Retinal pigment epithelial cell (primary cell): ENCODE data around the gene BPI.
"Not testable (repeated sequence)": the region's sequence is repeated elsewhere in the genome, so short reads cannot be mapped to it uniquely, and the experiment has no call there.

Source experiments
- DNase-seq: peaks from one replicate; pipeline ENCODE4 v3.0.0-alpha.2; 2010; ENCODE audit warnings: low read depth
- H3K4me3 ChIP-seq: 2 replicates; pipeline ENCODE4 v1.5.1; 2011; ENCODE audit warnings: mild to moderate bottlenecking, low read length, control low read depth, moderate library complexity
- CTCF ChIP-seq: conservative IDR thresholded peaks from 2 replicates; pipeline ENCODE4 v1.5.1; 2011; ENCODE audit warnings: low read depth, low read length, control low read depth, inconsistent platforms

BPI gene

DNA sequence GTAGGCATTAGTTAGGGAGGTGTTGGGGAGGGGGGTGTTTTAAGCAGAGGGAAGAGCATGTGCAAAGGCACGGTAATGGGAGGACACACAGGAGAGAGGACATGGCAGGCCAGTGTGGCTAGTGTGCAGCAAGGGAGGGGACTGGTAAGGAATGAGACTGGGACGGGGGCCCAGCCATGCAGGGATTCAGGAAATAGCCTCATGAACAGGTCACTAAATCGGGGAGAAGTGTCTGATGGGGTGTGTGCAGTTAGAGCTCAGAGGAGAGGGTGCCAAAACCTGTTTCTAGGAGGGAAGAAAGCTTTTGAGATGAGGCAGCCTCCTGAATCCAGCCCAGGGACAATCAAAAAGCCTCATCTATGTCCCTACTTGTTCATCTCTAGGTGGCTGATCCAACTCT is 7.5 kb downstream of the BPI start:
- H3K4me3 ChIP-seq: no peak overlapping the region
- TF ChIP-seq CTCF: no peak
- DNase-seq: no peak

- no peak overlapping the region for H3K4me3 ChIP-seq
- TF ChIP-seq CTCF: no peak
- no peak for DNase-seq
These were observed 9.7 kb downstream of the BPI start for GRCh38 chr20:38313676-38314075.

- not testable (repeated sequence) for DNase-seq, H3K4me3 ChIP-seq
These were observed 10.4 kb downstream of the BPI start for GRCh38 chr20:38314350-38314749.

- no peak for TF ChIP-seq CTCF
- H3K4me3 ChIP-seq: no peak overlapping the region
- DNase-seq: no peak
These were observed 11.5 kb downstream of the BPI start for GRCh38 chr20:38315290-38315966.

GRCh38 chr20:38316341-38316740 is 12.4 kb downstream of the BPI start:
- TF ChIP-seq CTCF: no peak
- DNase-seq: no peak
- H3K4me3 ChIP-seq: no peak overlapping the region

DNA sequence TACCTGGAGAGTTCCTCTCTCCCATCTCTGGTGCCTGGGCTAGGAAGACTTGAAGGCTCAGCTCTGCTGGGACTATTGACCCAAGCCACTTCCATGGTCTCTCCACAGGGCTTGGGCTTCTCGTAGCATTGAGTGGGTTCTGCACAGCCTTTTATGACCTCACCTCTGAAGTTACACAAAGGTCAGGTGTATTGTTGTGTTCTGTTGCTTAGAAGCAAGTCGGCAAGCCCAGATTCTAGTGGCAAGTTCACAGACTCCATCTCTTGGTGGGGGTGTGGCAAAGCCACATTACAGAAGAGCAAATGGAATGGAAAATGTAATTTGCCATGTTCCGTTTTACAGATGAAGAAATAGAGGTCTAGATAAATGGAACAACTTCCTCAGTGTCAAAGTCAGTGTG is 13.5 kb downstream of the BPI start:
- no peak for DNase-seq
- no peak for TF ChIP-seq CTCF
- H3K4me3 ChIP-seq: no peak overlapping the region

DNA sequence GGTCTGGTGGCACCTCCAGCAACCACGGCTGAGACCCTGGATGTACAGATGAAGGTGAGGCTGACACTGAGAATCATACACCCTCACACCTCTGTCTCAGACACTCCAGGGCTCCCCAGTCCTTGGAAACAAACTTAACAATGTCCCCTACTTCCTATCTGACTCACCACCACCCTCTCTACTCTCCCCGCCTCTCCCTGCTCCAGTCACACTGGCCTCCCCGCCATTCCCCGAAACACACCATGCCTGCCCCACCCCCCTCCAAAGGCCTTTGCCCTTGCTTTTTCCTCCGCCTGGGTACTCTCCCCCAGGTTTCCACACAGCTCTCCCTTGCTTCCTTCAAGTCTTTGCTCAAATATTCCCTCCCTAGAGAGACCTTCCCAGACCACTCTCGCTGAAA is 16.3 kb downstream of the BPI start:
- TF ChIP-seq CTCF: no peak
- DNase-seq: no peak
- H3K4me3 ChIP-seq: no peak overlapping the region
